GM19193 (cell line): ENCODE measurements around the gene ZNF346.
A peak's percentile ranks its signal among the peaks of the same experiment; 100 is the strongest.

Experiments used
- POLR2A ChIP-seq: IDR thresholded peaks from 4 replicates; pipeline ENCODE4 v1.6.1; 2011; ENCODE audit not compliant: insufficient read depth, insufficient read length; ENCODE audit errors: extremely low read depth

Gene ZNF346

GRCh38 chr5:177113566-177114424 is 91.3 kb downstream of the ZNF346 start:
- no peak for TF ChIP-seq POLR2A

- peak; percentile 57 for TF ChIP-seq POLR2A
Observed at GRCh38 chr5:177116631-177117373, 94.3 kb downstream of the ZNF346 start.

GRCh38 chr5:177117441-177118045 is 95.0 kb downstream of the ZNF346 start:
- TF ChIP-seq POLR2A: no peak

GRCh38 chr5:177122566-177122965 is 100.1 kb downstream of the ZNF346 start:
- TF ChIP-seq POLR2A: no peak

GRCh38 chr5:177123789-177124485 is 101.4 kb downstream of the ZNF346 start:
- TF ChIP-seq POLR2A: no peak

- TF ChIP-seq POLR2A: no peak
Observed at GRCh38 chr5:177124486-177124991, 102.0 kb downstream of the ZNF346 start.

- TF ChIP-seq POLR2A: no peak
Observed at GRCh38 chr5:177126771-177127170, 104.3 kb downstream of the ZNF346 start.

GRCh38 chr5:177128551-177128981 is 106.1 kb downstream of the ZNF346 start:
- TF ChIP-seq POLR2A: no peak

- no peak for TF ChIP-seq POLR2A
Observed at GRCh38 chr5:177130211-177131018, 107.9 kb downstream of the ZNF346 start.
